ENCODE data around the gene LIPC.

Gene LIPC

GRCh38 chr15:58554758-58555157 is 123.0 kb downstream of the LIPC start:
- no peak for DNase-seq (ENCODE audit: low read depth in 2 of 2)

DNA sequence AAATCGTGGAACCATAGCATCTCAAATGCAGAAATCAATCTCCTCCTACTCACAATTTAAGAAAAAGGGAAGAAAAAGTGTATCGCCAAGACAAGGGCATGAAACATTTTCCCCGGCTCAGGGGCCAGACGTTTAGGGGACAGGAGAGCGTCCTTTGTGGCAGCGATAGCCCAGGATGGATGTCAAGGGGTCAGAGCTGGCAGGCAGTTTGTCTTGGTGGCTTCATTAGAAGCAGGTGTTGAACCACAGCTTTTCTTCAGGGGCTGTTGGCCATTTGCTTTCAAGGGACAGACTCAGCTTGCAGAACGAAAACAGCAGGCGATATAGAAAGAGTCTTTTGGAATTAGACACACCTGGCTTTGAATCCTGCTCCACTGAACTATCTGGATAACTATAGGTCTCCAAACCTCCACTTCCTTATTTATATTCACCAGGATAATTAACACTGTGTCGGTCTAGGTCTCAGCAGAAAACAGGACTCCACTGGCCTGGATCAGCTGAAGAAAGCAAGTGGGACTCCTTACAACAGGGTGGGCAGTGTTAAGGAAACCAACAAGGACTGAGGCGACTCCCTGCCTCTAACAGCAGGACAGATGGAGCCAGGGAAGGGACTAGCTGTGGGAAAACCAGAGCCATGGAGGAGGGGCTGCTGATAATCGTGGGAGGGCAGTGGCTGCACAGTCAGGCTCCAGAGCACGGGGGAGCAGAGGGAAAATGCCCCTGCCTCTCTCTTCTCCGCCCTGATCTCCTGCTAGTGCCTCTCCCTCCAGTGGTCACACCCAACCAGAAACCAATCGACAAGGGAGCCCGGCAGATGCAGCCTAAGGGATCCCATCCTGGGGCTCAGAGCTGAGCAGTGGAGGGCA is 123.6 kb downstream of the LIPC start:
- DNase-seq (ENCODE audit: low read depth in 2 of 2) = no peak

- no peak for DNase-seq (ENCODE audit: low read depth in 2 of 2)
These were observed 124.2 kb downstream of the LIPC start for GRCh38 chr15:58556028-58556361.

DNA sequence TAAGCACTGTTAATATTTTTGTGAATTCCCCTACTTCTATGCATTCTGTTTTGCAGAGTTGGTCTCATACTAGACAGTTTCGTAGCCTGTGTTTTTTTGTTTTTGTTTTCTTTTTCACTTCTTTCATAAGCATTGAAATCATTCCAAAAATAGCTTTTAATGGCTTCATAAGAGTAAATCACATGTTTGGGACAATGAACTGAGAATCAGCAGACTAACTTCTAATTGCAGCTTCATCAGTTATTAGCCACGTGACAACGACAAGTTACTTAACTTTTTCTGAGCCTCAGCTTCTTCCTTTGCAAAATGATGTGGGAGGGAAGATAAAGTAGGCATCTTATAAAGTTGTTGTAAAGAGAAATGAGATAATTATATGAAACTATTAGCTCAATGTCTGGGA is 124.8 kb downstream of the LIPC start:
- DNase-seq (ENCODE audit: low read depth in 2 of 2) = no peak

GRCh38 chr15:58558777-58559176 is 127.0 kb downstream of the LIPC start:
- DNase-seq (ENCODE audit: low read depth in 2 of 2) = no peak

DNA sequence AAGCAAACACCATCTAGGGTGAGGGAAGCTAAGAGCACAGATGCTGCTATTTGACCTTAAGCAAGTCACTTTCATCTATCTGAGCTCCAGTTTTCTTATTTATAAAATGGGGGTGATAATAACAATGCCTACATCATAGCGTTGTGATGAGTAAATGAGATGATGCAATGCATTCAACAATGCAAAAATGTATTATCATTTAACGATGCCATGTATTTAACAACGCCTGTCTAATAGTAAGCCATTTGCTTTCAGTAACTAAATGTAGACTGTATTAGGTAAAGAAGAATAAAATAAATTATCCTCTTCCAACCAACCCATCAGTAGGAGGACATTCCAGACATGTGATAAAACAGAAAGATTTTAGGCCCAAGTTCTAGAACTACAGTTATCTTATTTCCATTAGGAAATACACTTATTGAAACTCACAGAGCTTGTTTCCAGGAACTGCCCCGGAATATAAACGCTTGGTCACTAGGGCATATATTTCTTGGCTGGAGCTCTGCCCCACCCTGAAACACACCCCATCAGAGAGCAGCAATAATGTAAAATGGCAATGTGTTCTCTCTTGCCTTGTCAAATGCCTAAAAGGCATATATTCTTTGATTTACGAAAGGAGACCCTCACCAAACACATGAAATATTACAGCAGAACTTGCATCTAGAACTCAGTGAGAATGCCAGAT is 128.3 kb downstream of the LIPC start:
- DNase-seq (ENCODE audit: low read depth in 2 of 2) = no peak

GRCh38 chr15:58561321-58561720 is 129.5 kb downstream of the LIPC start:
- no peak for DNase-seq (ENCODE audit: low read depth in 2 of 2)

- DNase-seq (ENCODE audit: low read depth in 2 of 2) = no peak
These were observed 130.3 kb downstream of the LIPC start for GRCh38 chr15:58562135-58562534.

GRCh38 chr15:58564981-58565380 is 133.2 kb downstream of the LIPC start:
- DNase-seq (ENCODE audit: low read depth in 2 of 2) = no peak

DNA sequence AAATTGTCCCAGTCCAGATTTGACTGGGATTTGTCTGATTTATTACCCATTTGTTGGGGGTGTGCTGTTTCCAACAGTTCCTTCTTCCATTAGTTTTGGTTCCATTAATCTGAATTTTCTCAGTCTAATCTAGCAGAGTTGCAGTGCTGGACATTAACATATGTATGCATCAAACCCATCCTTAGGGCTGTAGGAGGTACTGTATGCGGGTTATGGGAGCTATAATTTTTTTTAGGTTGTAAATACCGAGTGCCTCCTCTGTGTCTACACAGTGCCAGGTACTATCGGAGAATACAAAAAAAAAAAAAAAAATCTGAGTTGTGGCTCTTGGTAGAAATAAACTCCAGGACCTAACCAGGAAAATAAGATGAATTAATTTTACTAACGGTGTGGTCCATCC is 133.8 kb downstream of the LIPC start:
- no peak for DNase-seq (ENCODE audit: low read depth in 2 of 2)

DNA sequence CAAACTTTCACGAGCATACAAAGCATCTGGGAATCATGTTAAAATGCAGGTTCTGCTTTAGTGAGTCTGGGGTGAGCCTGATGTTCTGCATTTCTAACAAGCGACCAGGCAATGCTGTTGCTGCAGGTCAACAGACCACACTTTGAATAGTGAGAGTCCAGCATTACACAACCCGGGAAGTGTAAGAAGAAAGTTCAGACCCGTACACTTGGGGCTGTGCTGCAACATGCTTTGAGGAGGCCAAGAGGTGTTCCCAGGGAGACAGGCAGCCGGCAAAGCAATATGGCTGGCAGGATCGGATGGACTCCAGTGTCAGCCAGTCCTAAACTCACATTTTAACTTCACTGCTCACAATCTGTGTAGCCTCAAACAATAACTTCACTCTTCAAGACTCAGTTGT is 134.2 kb downstream of the LIPC start:
- DNase-seq (ENCODE audit: low read depth in 2 of 2) = no peak

DNA sequence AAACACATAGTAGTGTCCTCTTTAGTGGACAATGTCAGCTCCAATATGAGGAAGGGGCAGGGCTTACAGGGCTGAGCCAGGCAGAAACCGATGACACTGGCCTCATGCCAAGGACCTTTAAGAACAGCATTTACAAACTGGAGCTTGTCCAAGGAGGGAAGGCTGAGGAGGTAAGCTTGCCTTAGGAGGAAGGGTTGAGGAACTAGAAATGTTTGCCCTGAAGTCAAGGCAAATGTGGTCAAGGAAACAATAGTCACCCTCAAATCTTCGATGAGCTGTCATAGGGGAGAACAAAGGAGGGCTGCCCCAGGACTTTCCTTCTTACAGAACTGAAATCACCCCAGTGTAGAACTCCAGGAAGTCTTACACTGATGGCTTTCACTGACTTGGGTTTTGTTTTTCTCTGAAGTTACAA is 136.4 kb downstream of the LIPC start:
- no peak for DNase-seq (ENCODE audit: low read depth in 2 of 2)

GRCh38 chr15:58569455-58569854 is 137.7 kb downstream of the LIPC start:
- no peak for DNase-seq (ENCODE audit: low read depth in 2 of 2)

DNA sequence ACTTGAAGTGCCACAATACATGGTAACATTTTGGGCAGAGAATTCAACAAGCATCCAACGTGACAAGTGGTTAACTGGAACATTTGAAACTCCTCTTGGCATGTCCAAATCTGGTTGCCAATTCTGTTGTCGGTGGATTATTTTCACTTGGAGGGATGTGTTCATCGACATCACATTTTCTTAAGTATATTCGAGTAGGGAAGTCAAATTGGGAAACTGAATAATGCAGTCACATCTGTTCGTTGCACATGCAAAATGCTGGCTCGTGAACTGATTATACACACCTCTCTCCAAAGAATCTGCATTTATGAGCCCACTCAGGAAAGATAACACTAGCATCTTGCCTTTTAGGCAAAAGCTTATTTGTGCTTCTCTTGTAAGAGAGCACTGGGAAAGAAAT is 139.7 kb downstream of the LIPC start:
- DNase-seq (ENCODE audit: low read depth in 2 of 2) = no peak

- DNase-seq (ENCODE audit: low read depth in 2 of 2) = no peak
These were observed 140.7 kb downstream of the LIPC start for GRCh38 chr15:58572521-58572920.

DNA sequence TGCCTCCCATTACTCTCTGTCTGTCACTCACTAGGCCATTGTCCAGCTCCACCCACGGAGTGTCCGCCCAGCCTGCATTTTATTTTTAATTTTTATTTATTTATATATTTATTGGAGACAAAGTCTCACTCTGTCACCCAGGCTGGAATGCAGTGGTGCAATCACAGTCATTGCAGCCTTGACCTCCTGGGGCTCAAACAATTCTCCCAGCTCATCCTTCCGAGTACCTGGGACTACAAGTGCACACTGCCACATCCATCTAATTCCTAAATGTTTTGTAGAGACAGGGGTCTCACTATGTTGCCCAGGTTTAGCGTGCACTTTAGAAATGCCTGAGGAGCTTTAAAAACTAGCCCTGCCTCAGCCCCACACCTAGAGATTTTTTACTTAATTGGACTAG is 141.5 kb downstream of the LIPC start:
- DNase-seq (ENCODE audit: low read depth in 2 of 2) = no peak

DNA sequence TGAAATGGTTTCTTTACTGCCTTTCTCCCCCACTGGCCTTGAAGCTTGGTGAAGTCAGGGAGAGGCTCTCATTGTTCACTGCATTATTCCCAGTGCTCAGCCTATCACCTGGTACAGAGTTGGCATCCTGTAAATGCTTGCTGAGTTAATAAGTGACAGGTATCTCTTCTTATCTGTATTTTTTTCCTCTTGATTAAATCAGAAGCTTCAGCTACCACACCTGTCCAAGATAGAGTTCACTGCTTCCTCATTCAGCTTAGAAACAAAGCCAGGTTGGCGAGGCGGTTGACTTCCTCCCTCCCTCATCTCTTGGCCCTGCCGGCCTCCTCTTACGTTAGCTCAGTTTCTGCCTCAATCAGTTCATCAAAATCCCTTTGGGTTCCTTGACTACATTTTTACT is 142.8 kb downstream of the LIPC start:
- DNase-seq (ENCODE audit: low read depth in 2 of 2) = no peak

DNA sequence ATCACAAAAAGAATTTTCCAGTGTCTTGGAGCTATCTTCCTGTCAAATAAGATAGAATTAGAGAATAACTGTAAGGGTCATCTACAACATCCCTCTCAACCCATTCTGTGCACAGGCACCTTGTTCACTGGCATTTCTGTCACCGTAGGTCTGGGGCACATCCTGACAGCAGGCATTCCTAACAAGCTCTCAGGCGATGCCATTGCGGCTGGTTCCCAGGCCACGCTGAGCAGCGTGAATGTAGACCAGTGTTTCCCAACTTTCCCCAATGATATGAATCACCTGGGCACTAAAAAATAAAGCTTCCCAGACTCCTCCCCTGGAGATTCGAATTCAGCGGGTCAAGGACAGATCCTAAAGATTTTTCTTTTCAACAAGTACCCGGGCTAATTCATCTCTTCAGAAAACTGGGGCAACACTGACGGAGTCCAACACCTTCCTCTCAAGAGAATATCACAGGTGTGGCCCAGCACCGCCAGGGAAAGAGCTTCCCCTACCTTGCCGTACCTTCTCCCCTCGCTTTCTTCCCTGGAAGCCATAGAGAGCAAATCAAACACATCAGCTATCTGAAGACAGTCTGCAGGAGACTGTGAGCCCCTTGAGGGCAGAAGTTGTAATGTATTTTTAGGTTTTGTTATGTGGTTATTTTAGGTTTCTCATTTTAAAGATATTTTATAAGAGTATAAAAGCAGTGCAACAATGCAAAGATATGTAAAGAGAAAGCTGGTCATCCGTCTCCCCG is 143.4 kb downstream of the LIPC start:
- no peak for DNase-seq (ENCODE audit: low read depth in 2 of 2)

- DNase-seq (ENCODE audit: low read depth in 2 of 2) = no peak
These were observed 144.9 kb downstream of the LIPC start for GRCh38 chr15:58576657-58577056.

- DNase-seq (ENCODE audit: low read depth in 2 of 2) = no peak
These were observed 150.4 kb downstream of the LIPC start for GRCh38 chr15:58582160-58582559.

- DNase-seq (ENCODE audit: low read depth in 2 of 2) = no peak
These were observed 151.5 kb downstream of the LIPC start for GRCh38 chr15:58583171-58583908.
